Measurements from ENCODE around the gene EVI5L.
"Not testable (repeated sequence)": the region's sequence is repeated elsewhere in the genome, so short reads cannot be mapped to it uniquely, and the experiment has no call there.

The EVI5L gene

GRCh38 chr19:7829561-7830271, at the start of gene EVI5L:
Gene EVI5L, plus strand, starts transcription at chr19:7830218. Its CDS starts 16,325 bp downstream, at chr19:7846543.
- peak; percentile 100 for DNase-seq (ENCODE audit: low spot score)

- no peak for DNase-seq (ENCODE audit: low spot score)
Measured at GRCh38 chr19:7781157-7781556, 48.9 kb upstream of the EVI5L start.

- DNase-seq (ENCODE audit: low spot score) = peak; percentile 50
Measured at GRCh38 chr19:7783991-7784423, 46.0 kb upstream of the EVI5L start.

GRCh38 chr19:7784856-7785255, 45.2 kb upstream of the EVI5L start:
- DNase-seq (ENCODE audit: low spot score) = no peak

GRCh38 chr19:7787141-7787540, 42.9 kb upstream of the EVI5L start:
- no peak for DNase-seq (ENCODE audit: low spot score)

GRCh38 chr19:7787602-7788177, 42.3 kb upstream of the EVI5L start:
- DNase-seq (ENCODE audit: low spot score) = no peak

- DNase-seq (ENCODE audit: low spot score) = no peak
Measured at GRCh38 chr19:7788178-7788932, 41.7 kb upstream of the EVI5L start.

GRCh38 chr19:7788933-7789323, 41.1 kb upstream of the EVI5L start:
- no peak for DNase-seq (ENCODE audit: low spot score)

GRCh38 chr19:7789447-7789846, 40.6 kb upstream of the EVI5L start:
- no peak for DNase-seq (ENCODE audit: low spot score)

- no peak for DNase-seq (ENCODE audit: low spot score)
Measured at GRCh38 chr19:7790416-7790815, 39.6 kb upstream of the EVI5L start.

GRCh38 chr19:7792281-7792680, 37.7 kb upstream of the EVI5L start:
- no peak for DNase-seq (ENCODE audit: low spot score)

GRCh38 chr19:7792701-7793100, 37.3 kb upstream of the EVI5L start:
- DNase-seq (ENCODE audit: low spot score) = not testable (repeated sequence)

GRCh38 chr19:7793493-7793892, 36.5 kb upstream of the EVI5L start:
- no peak for DNase-seq (ENCODE audit: low spot score)

GRCh38 chr19:7795555-7796161, 34.4 kb upstream of the EVI5L start:
- DNase-seq (ENCODE audit: low spot score) = no peak

GRCh38 chr19:7799640-7800355, 30.2 kb upstream of the EVI5L start:
- DNase-seq (ENCODE audit: low spot score) = peak; percentile 72

GRCh38 chr19:7801020-7801570, 28.9 kb upstream of the EVI5L start:
- no peak for DNase-seq (ENCODE audit: low spot score)

- no peak for DNase-seq (ENCODE audit: low spot score)
Measured at GRCh38 chr19:7806234-7806633, 23.8 kb upstream of the EVI5L start.

- no peak for DNase-seq (ENCODE audit: low spot score)
Measured at GRCh38 chr19:7806876-7807275, 23.1 kb upstream of the EVI5L start.

- no peak for DNase-seq (ENCODE audit: low spot score)
Measured at GRCh38 chr19:7808108-7808507, 21.9 kb upstream of the EVI5L start.

GRCh38 chr19:7811989-7812388, 18.0 kb upstream of the EVI5L start:
- no peak for DNase-seq (ENCODE audit: low spot score)

- no peak for DNase-seq (ENCODE audit: low spot score)
Measured at GRCh38 chr19:7815325-7815724, 14.7 kb upstream of the EVI5L start.

- not testable (repeated sequence) for DNase-seq (ENCODE audit: low spot score)
Measured at GRCh38 chr19:7816040-7816439, 14.0 kb upstream of the EVI5L start.
